Measurements from ENCODE around the gene CDH4.
"Not testable (repeated sequence)": the region's sequence is repeated elsewhere in the genome, so short reads cannot be mapped to it uniquely, and the experiment has no call there.

Gene CDH4

DNA sequence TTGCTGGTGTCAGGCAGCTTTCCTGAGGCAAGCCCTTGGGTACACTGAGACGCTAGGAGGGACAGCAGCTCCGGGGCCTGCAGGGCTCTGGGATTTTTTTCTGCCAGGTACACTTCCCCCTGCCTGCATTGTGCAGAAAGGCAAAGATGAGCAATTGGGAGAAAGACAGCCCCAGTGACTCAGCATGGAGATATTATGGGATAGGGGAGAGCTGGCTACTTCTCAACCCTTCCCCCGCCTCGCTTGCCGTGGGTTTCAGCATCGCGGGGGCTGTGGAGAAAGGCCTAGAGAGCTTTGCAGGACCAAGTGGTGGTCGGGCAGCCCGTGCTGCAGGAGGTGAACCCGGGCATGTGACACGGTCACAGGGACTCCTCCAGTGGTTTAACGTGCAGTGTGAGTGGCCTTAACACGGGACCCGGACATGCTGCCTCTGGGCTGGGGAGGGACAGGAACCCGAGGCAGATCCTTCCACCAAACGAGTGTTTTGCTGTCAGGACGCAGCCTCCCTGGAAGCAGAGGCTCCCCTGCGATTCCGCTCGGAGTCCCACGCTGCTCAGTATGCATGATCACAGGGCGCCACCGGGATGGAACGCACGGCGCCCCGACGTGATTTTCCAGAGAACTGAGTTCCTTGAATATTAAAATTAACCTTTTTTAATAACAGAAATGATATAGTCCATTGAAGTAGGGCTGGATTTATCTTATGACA is 139.9 kb downstream of the CDH4 start:
- no peak for DNase-seq

- no peak for DNase-seq
Observed at GRCh38 chr20:61394088-61394799, 142.2 kb downstream of the CDH4 start.

GRCh38 chr20:61396262-61396848 is 144.3 kb downstream of the CDH4 start:
- no peak for DNase-seq

- DNase-seq = no peak
Observed at GRCh38 chr20:61397146-61397545, 145.1 kb downstream of the CDH4 start.

DNA sequence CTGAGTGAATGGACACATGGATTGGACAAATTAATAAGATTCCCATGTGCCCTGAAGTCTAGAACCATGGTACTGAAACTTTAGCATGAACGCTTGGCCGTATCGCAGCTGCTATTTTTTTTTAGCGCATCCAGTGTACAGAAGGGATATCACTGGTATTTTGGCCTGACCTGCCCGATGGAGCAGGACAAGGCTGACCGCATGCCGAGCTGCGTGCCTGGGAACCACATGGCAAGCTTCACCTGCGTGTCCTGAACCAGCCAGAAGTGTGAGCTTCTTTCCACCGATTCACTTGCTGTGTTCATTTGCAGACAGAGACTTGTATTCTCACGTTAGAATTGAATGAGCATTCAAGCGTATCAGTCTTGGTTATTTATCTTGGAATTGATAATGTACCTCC is 145.7 kb downstream of the CDH4 start:
- no peak for DNase-seq

GRCh38 chr20:61399433-61399832 is 147.4 kb downstream of the CDH4 start:
- DNase-seq = no peak

GRCh38 chr20:61400499-61400898 is 148.4 kb downstream of the CDH4 start:
- no peak for DNase-seq

DNA sequence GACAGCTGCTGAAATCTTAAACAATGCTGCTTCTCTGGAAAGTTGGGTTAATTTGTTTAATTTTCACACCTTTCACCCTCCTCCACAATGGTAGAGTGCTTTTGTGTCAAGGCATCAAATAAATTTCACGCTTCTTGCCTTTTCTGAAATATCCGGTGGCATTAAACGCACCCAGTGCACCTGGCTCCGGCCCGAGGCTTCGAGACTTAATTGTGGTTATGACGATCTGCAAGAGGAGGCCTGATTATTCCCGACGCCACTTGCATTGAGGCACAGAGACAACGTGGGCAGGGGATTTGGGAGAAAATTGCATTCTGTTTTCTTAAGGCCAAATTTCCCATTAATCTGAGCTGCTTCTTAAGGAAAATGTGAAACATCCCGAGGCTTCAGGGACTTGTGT is 152.2 kb downstream of the CDH4 start:
- no peak for DNase-seq

GRCh38 chr20:61405007-61405406 is 152.9 kb downstream of the CDH4 start:
- no peak for DNase-seq

DNA sequence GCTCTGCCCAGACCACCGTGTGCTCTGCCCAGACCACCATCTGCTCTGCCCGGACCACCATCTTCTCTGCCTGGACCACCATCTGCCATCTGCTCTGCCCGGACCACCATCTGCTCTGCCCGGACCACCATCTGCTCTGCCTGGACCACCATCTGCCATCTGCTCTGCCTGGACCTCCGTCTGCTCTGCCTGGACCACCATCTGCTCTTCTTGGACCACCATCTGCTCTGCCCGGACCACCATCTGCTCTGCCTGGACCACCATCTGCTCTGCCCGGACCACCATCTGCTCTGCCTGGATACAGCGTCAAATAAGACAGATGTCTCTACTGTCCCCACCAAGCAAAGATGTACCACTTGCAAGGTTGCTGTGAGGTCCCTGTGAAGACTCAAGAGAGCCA is 154.7 kb downstream of the CDH4 start:
- not testable (repeated sequence) for DNase-seq

- DNase-seq = no peak
Observed at GRCh38 chr20:61407561-61407960, 155.5 kb downstream of the CDH4 start.

DNA sequence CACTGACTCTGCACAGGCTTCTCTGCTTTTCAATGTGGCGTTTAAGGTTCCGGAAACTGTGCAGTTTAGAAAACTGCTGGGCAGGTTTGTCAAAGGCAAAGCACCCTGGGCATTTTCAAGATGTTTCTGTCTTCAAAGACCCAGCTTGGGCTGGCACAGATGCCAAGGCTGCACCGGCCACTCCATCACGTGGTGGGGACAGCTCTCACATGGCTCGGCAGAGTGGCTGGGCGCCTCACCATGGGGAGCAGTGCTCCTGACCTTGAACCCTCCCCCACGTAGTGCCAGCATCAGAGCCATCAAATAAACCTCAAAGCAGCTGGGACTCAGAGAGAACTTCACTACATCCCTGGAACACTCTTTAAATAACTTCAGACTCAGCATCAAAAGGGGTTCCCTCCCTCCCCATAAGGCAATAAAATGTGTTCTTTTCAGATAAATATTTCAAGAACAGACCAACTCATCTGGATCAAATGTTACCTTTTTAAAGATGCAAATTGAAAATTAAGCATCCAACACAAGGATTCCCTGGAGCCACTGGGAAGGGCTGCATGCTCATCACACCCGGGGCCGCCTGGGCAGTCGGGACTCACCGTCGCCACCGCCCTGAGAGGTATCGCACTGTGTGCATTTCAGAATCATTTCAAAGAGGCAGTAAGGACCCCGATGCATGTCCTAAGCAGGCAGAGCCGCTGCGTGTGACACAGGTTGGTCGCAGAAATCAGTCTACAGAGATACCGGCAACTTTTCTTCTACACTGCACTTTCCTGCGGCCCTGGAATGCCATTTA is 157.1 kb downstream of the CDH4 start:
- no peak for DNase-seq

DNA sequence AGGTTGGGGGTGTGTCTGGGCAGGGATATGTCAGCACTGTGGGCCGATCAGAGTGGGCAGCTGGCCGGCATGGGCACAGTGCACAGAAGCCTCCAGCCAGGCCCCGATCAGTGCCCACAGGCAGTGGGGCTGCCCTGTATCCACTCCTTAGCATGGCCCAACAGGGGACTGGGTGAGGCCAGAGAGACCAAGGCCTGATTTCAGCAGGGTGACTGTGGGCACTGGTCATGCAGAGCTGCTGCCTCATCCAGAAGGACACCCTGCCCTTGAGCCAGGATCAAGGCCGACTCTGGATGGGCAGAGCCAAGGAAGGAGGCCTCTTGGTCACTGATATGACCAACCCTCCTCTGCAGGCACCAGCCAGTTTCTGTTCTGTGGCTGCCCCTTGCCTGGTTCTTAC is 159.7 kb downstream of the CDH4 start:
- DNase-seq = no peak

DNA sequence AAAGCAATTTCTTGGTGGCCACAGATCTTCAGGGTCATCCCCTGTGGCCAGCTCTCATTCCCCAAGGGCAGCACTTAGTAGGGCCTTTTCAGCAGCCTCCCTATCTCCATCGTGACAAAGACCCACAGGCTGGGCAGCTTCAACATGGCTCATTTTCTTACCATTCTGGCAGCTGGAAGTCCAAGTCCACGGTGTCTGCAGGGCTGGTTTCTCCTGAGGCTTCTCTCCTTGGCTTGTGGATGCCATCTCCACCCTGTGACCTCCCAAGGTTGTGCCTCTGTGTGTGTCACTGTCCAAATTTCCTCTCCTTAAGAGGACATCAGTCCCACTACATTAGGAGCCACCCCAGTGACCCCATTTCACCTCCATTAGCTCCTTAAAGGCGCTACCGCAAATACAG is 161.7 kb downstream of the CDH4 start:
- DNase-seq = no peak

DNA sequence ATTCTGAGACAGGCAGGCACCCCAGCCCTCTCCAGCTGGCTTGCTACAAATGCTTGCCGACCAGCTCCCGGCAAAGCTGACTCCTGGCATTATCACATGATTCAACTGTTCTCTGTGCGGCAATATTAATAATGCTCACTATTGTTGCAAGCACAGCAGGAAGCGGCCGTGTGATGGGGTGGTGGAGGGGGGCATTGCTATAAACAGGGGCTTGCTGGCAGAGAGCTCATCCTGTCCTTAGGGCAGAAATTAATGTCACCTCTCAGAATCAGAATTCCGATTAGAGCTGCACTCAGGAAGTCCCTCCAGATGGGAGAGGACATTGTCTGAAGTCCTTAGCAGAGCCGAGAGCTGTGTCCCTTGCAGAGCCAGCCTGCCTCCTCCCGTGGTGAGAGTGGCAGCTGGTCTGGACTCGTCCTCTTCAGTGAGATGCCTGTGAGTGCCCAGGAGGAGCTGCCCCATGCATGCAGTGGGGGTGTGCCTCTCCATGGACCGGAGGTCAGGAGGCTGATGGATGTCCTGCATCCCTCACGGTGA is 162.5 kb downstream of the CDH4 start:
- no peak for DNase-seq

- no peak for DNase-seq
Observed at GRCh38 chr20:61416546-61416945, 164.5 kb downstream of the CDH4 start.

DNA sequence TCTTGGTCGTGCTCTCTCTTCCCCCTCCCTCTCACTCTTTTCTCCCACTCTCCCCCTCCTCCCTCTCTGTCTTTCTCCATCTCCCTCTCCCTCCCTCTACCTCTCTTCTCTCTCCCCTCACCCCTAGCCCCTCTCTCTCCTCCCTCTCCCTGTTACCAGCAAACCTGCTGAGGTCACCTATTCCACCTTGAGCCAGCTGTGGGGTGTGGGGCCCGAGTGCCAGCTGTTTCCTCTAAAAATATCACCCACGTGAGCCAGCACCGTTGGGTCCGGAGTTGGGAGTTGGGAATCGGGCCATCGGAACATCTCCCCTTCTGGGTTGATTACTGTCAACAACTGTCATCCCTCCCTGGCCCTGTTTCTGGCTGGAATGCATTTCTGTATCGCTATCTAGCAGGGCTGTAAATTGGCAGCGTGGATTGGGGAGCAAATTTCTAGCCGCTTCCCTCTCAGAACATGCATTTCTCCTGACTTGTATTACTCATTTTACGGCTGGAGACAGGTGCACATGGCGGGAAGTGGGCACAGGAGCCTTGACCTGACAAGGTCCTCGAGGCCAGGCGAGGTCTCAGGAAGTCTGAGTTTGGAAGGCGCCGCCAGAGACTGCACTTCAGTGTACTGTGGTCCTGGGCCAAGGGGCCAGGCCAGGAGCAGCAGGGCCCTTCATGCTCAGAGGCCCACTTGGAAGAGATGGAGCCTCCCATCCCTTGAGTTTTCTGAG is 165.3 kb downstream of the CDH4 start:
- no peak for DNase-seq

GRCh38 chr20:61419010-61419409 is 166.9 kb downstream of the CDH4 start:
- DNase-seq = no peak

DNA sequence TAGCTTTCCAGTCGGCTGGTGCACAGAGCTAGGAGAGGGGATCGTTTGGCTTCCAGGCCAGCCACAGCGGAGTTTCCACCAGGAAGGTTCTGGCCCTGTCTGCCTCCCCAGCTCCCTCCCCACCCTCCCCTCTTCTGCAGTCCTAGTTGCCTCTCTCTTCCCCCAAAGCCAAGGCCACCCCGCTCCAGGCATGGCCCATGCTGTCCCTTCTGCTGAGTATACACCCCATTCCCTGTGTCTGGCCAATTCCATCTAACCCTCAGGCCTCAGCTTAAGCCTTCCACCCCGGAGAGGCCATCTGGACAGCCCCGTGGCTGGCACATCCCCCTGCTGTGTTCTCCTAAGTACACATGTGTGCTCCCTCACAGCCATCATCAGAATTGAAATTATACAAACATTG is 167.4 kb downstream of the CDH4 start:
- DNase-seq = no peak

- no peak for DNase-seq
Observed at GRCh38 chr20:61420056-61420455, 168.0 kb downstream of the CDH4 start.

DNA sequence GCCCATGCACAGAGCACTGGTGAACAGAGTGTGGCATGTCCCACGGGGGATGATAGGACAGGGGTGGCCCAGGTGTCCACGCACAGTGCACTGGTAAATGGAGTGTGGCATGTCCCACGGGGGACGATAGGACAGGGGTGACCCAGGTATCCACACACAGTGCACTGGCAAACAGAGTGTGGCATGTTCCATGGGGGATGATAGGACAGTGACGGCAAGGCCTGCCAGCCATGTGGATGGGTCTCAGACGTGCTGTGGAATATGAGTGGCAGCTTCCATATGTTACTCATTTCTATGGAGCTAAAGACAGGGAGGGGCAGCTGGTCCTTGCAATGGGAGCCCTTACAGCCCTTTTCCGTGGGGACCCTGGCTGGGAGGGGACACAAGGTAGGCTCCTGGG is 168.7 kb downstream of the CDH4 start:
- DNase-seq = no peak

GRCh38 chr20:61422636-61423425 is 170.8 kb downstream of the CDH4 start:
- DNase-seq = no peak
